ENCODE results near the gene OXTR.

The OXTR gene

DNA sequence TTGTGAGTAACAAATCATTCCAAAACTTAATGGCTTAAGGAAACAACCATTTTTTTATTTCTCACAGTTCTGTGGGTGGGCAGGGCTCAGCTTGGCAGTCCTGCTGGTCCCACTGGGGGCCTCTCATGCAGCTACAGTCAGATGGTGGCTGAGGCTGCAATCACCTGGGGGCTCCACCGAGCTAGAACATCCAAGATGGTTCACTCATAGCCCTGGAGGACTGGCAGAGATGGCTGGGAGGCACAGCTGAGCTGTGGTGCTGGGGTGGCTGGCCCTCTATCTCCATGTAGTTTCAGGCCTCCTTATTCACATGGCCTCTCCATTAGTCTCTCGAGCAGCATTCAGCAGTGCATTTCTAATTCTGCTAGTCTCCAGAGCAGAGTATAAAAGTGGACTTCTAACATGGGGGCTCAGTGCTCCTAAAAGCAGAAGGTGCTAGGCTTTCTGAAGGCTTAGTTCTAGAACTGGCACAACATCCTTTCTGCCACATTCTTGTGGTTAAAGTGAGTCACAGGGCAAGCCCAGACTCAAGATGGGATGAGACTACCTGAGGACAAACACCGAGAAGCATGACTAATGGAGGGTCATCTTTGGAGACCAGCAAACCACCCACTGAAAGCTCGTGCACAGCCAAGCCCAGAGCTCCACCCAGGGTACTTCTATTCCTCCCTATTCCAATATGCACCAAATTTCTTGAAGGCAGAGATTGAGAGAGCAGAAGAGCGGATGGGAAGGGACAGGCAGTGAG is 29.5 kb downstream of the OXTR start:
- DNase-seq (ENCODE audit: low read depth, low spot score), result peak; percentile 60
- H3K4me3 ChIP-seq (ENCODE audit: low read depth, low read length), result no peak overlapping the region
- in situ Hi-C loops (cut with HindIII; ENCODE audit: low sequenced_read_pairs), result no loop called here
- TF ChIP-seq, protein P1, sequence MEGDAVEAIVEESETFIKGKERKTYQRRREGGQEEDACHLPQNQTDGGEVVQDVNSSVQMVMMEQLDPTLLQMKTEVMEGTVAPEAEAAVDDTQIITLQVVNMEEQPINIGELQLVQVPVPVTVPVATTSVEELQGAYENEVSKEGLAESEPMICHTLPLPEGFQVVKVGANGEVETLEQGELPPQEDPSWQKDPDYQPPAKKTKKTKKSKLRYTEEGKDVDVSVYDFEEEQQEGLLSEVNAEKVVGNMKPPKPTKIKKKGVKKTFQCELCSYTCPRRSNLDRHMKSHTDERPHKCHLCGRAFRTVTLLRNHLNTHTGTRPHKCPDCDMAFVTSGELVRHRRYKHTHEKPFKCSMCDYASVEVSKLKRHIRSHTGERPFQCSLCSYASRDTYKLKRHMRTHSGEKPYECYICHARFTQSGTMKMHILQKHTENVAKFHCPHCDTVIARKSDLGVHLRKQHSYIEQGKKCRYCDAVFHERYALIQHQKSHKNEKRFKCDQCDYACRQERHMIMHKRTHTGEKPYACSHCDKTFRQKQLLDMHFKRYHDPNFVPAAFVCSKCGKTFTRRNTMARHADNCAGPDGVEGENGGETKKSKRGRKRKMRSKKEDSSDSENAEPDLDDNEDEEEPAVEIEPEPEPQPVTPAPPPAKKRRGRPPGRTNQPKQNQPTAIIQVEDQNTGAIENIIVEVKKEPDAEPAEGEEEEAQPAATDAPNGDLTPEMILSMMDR (IDR thresholded peaks at IDR 0.05; ENCODE audit: low read depth, low read length), result no peak

- TF ChIP-seq, protein P1 (IDR thresholded peaks at IDR 0.05; ENCODE audit: low read depth, low read length), result no peak
- H3K4me3 ChIP-seq (ENCODE audit: low read depth, low read length), result no peak overlapping the region
- no peak for DNase-seq (ENCODE audit: low read depth, low spot score)
- in situ Hi-C loops (cut with HindIII; ENCODE audit: low sequenced_read_pairs), result no loop called here
Measured at GRCh38 chr3:8738639-8739038, 30.8 kb downstream of the OXTR start.

DNA sequence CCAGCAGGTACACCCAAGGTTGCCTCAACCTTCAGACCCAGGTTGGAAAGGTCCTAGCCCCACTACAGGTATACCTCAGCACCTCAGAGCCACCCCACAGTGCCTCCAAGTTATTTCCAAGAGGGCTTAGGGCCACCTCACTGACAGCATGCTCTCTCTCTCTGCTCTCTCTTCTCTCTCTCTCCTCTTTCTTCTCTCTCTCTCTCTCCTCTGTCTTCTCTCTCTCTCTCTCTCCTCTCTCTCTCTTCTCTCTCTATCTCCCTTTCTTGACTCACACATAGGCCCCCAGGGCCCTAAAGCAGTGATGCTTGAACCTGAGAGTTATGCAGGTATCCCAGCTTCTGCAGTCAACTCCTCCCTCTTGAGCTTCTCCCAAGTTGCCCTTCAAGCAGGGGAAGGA is 31.6 kb downstream of the OXTR start:
- H3K4me3 ChIP-seq (ENCODE audit: low read depth, low read length), result no peak overlapping the region
- no peak for DNase-seq (ENCODE audit: low read depth, low spot score)
- TF ChIP-seq, protein P1 (IDR thresholded peaks at IDR 0.05; ENCODE audit: low read depth, low read length), result no peak
- in situ Hi-C loops (cut with HindIII; ENCODE audit: low sequenced_read_pairs), result no loop called here

DNA sequence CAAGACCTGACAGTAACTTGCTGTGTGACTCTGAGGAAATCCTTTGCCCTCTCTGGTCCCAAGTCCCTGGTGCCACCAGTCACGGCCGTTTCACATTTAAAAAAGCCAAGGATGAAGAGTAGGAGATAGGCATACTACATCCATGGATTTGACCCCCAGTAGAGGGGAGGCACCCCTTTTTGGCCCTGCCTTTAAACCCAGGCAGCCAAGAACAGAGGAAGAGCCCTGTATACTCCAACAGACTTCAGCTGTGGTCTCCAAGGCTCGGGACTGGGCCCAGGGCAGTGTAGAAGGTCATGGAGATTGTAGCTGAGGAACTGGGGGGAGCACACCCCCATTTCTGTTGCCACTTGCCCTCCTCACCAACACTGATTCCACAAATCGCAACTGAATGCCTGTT is 32.1 kb downstream of the OXTR start:
- in situ Hi-C loops (cut with HindIII; ENCODE audit: low sequenced_read_pairs), result no loop called here
- H3K4me3 ChIP-seq (ENCODE audit: low read depth, low read length), result no peak overlapping the region
- DNase-seq (ENCODE audit: low read depth, low spot score), result no peak
- TF ChIP-seq, protein P1 (IDR thresholded peaks at IDR 0.05; ENCODE audit: low read depth, low read length), result no peak

GRCh38 chr3:8736436-8736835 is 33.0 kb downstream of the OXTR start:
- TF ChIP-seq, protein P1 (IDR thresholded peaks at IDR 0.05; ENCODE audit: low read depth, low read length), result no peak
- in situ Hi-C loops (cut with HindIII; ENCODE audit: low sequenced_read_pairs), result no loop called here
- no peak overlapping the region for H3K4me3 ChIP-seq (ENCODE audit: low read depth, low read length)
- no peak for DNase-seq (ENCODE audit: low read depth, low spot score)

- in situ Hi-C loops (cut with HindIII; ENCODE audit: low sequenced_read_pairs), result no loop called here
- TF ChIP-seq, protein P1 (IDR thresholded peaks at IDR 0.05; ENCODE audit: low read depth, low read length), result no peak
- H3K4me3 ChIP-seq (ENCODE audit: low read depth, low read length), result no peak overlapping the region
- DNase-seq (ENCODE audit: low read depth, low spot score), result no peak
Measured at GRCh38 chr3:8734908-8735307, 34.5 kb downstream of the OXTR start.
